Stimulated activated CD8-positive, alpha-beta memory T cell treated with anti-CD3 and anti-CD28 coated beads, Interleukin-4, amount 100 ng/mL, for 4 hours (primary cell): Measurements from ENCODE around the gene TMC3.

Source experiments
- DNase-seq, 2 donors: peaks; one replicate each; pipeline ENCODE4 v3.0.0-alpha.2; 2020; ENCODE audit warnings: low read depth in 2 of 2, low spot score in 1 of 2

TMC3 gene

GRCh38 chr15:81385721-81386076 is 11.7 kb upstream of the TMC3 start:
- no peak for DNase-seq

GRCh38 chr15:81384891-81385720 is 11.1 kb upstream of the TMC3 start:
- no peak for DNase-seq

- DNase-seq = no peak
Measured at GRCh38 chr15:81381720-81382119, 7.7 kb upstream of the TMC3 start.

- no peak for DNase-seq
Measured at GRCh38 chr15:81380668-81381067, 6.7 kb upstream of the TMC3 start.

DNA sequence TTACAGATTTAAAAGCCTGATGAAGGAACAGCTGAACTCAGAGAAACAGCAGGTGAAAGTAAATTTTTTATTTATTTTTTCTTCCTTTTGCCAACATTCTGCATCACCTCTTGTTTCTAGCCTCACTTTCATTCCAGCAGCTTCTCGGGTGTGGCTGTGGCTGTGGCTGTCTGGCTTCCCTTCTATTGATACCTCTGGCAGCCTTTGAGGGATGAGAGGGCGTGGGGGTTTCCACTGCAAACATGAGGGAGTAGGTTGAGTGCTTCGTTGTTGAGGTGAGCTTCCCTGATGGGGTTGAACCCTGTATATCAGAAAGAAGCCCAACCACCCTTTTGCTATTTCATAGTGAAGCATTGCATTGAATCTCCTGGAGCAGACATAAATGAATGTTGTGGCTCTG is 6.2 kb upstream of the TMC3 start:
- DNase-seq = no peak

DNA sequence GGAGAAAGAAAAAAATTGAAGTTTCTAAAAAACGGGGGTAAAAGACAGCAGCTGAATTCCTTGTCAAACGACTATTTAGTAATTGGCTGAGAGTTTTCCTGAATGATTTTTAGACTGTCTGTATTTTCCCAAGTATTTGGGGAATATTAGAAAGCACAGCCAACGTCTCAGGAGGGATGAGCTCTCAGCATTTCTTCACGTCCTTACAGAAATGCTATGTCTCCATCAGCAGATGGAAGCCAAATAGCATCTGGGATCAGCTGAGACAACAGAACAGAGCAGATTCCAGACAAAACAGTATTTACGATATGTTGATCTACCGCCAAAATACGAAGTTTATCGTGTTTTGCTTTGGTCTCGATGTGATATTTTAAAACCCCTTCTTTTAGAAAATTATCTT is 5.3 kb upstream of the TMC3 start:
- no peak for DNase-seq

DNA sequence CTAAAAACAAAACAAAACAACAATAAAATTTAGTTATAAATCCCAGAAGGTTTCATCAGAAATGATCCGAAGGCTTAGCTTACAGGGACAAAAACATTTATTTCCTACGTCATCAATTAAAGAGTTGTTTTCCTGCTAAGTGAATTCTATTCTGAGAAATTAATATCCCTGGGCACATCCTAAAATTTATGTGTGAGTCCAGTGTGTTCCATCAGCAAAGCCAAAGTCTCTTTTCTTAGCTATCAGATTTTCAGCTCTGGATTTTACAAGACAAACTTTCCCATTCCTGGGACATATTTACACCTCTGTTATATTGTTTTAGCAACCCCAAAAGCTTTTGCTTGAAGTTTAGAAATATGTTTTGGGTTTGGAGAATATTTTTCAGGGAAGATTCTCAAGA is 4.4 kb upstream of the TMC3 start:
- no peak for DNase-seq

- DNase-seq = no peak
Measured at GRCh38 chr15:81377871-81378270, 3.9 kb upstream of the TMC3 start.

- DNase-seq = no peak
Measured at GRCh38 chr15:81376231-81376630, 2.2 kb upstream of the TMC3 start.

DNA sequence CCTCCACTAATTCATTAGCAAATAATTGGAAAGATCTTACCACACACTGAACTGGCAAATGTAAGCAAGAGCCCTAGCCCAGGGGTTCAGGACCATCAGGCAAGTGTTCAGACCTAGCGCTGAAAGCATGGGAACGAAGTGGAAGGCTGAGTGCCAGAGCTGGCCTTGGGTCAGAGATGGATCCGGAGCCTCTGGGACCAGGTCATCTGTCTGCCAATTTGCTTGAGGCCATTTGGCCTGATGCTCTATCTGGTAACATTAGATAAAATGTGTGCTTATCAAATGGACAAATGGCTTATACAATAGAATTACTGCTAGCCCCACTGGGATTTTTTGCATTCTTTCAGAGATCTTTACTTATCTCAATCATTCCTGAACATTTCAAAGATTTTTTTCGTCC is 1.4 kb upstream of the TMC3 start:
- DNase-seq = no peak

DNA sequence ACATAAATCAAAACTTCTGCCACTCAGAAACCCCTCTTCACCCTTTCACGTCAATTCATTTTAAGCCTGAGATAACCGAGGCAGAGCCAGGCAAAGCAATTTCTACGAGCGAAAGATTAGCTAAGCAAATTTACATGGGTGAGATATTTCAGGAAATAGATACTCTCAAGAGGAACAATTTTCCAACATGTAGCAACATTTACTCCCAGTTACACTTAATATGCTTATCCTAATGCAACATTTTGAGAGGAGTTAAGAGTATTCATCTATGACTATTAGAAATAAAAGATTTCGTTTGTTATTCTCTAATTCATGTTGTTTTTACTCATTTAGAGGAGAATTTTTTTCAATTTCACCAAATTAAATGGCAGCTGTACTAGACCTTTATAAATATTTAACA is 837 bp downstream of the TMC3 start:
- DNase-seq = no peak

- no peak for DNase-seq
Measured at GRCh38 chr15:81372575-81372974, 1.4 kb downstream of the TMC3 start.

- no peak for DNase-seq
Measured at GRCh38 chr15:81363718-81364500, 10.1 kb downstream of the TMC3 start.

DNA sequence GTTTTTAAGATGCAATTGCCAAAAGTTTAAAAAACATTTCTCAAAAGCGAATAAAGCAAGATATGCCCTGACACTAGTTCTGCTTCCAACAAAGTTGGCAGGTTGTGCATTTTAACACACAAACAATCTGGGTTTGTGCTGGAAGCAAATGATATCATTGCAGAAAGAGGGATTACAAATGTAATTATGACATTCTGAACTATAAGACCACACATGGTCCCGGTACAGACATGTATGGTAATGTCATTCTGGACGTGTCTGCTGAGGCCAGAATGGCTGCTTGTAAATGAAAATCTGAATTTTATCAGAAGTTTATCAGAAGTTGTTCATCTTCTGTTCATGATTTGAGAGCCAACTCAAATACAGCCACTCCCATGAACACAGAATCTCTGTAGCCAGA is 10.7 kb downstream of the TMC3 start:
- DNase-seq = no peak

DNA sequence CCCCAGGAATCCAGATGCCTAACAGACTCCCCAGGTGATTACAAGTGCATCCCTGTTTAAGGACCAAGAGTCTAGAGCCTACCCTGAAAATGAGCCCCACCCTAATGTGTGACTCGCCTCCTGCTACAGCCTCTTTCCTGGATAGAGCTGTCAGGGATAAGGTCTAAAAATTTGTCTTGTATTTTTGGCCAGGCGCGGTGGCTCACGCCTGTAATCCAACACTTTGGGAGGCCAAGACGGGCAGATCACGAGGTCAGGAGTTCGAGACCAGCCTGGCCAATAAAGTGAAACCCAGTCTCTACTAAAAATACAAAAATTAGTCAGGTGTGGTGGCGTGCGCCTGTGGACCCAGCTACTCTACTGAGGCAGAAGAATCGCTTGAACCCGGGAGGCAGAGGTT is 11.2 kb downstream of the TMC3 start:
- no peak for DNase-seq

- no peak for DNase-seq
Measured at GRCh38 chr15:81361891-81362290, 12.1 kb downstream of the TMC3 start.

- DNase-seq = no peak
Measured at GRCh38 chr15:81360491-81360890, 13.5 kb downstream of the TMC3 start.

- DNase-seq = no peak
Measured at GRCh38 chr15:81358248-81358647, 15.8 kb downstream of the TMC3 start.

- no peak for DNase-seq
Measured at GRCh38 chr15:81357180-81357686, 16.8 kb downstream of the TMC3 start.

DNA sequence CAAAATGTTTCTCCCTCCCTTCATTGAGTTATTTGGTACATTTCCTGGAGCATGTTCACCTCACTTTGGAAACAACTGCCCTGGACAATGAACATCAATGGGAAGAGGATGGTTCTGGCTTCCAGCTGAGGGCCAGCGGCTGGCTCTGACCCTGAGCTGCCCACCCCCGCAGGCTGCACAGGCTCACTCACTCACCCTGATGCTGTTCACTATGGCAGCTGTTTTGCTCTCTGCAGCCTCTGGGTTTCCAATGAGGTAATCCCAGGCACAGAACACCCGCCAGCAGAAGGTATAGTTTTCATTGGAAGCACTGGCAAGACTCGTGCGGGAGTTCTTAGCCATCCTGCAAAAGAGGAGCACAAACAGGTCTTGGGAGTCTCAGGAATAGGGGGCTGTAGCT is 17.8 kb downstream of the TMC3 start:
- DNase-seq = no peak

DNA sequence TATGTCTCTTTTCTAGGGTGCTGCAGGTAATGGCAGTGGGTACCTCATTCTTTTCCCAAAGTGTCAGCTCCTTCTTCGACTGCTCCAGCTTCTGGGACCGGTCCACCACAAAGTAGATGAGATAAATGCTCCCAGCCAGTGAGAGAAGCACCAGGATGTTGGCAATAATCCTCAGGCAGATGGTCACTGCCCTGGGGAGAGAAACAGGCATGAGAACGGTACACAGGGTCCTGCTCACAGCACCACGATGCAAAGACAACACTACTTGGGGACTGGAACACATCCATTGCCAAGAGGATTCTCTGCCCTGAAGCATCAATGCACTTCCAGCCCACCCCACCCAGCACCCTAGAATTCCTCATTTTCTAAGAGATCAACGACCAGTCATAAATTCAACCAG is 22.4 kb downstream of the TMC3 start:
- no peak for DNase-seq

GRCh38 chr15:81349271-81349670 is 24.7 kb downstream of the TMC3 start:
- no peak for DNase-seq
